Measurements from ENCODE around the gene DNAJA3.

DNA sequence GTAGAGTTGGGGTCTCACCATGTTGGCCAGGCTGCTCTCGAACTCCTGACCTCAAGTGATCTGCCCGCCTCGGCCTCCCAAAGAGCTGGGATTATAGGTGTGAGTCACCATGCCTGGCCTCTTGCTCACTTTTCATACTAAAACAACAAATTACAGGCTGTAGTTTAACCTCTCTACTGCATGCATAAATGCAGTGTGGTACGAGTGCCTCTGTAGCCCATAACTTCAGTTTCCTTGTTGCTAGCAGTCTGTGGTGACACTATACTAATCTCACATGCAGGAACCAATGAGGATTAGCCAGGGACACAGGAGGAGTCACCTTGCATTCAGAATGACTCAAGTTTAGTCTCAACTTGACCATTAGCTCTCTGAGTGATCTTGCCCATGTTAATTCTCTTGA, 70.6 kb downstream of the DNAJA3 start:
- TF ChIP-seq, protein P1, sequence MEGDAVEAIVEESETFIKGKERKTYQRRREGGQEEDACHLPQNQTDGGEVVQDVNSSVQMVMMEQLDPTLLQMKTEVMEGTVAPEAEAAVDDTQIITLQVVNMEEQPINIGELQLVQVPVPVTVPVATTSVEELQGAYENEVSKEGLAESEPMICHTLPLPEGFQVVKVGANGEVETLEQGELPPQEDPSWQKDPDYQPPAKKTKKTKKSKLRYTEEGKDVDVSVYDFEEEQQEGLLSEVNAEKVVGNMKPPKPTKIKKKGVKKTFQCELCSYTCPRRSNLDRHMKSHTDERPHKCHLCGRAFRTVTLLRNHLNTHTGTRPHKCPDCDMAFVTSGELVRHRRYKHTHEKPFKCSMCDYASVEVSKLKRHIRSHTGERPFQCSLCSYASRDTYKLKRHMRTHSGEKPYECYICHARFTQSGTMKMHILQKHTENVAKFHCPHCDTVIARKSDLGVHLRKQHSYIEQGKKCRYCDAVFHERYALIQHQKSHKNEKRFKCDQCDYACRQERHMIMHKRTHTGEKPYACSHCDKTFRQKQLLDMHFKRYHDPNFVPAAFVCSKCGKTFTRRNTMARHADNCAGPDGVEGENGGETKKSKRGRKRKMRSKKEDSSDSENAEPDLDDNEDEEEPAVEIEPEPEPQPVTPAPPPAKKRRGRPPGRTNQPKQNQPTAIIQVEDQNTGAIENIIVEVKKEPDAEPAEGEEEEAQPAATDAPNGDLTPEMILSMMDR (IDR thresholded peaks at IDR 0.05), result no peak
- no peak for TF ChIP-seq POLR2A (IDR thresholded peaks at IDR 0.05)
